ENCODE data around the gene RGS9.
"Not testable (repeated sequence)": the region's sequence is repeated elsewhere in the genome, so short reads cannot be mapped to it uniquely, and the experiment has no call there.

The RGS9 gene

GRCh38 chr17:65156835-65157565 is 19.8 kb downstream of the RGS9 start:
- DNase-seq (ENCODE audit: low spot score) = no peak

DNA sequence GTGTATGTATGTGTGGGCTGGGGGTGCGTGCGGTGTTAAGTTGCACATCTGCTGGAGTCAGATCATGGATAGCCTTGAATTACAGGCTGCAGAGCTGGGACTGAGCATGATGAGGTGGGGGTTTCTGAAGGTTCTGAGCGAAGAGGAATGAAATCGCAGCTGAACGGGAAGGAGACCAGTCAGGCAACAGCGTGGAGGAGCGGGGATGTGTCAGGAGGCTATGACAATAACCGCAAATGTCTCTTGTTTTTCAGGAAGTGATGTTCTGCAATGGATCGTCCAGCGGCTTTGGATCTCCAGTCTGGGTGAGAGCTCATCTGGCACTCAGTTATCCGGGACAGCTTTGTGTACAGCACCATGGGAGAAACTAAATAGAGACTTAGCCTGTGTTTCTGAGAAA is 20.9 kb downstream of the RGS9 start:
- DNase-seq (ENCODE audit: low spot score) = no peak

DNA sequence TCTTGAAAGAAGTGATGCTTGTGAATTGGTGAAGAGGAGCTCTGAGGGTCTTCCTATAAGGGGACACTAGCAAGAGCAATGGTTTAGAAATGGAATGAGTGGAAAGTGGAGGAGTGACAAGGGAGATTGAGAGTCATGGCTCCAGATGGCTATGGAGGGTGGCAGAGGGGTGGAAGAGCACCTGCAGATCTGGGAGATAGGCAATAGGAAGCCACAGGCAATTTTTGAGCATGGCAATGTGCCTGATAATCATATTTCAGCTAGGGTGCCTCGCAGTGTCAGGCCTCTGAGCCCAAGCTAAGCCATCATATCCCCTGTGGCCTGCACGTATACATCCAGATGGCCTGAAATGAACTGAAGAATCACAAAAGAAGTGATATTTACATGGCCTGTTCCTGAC is 21.5 kb downstream of the RGS9 start:
- no peak for DNase-seq (ENCODE audit: low spot score)

DNA sequence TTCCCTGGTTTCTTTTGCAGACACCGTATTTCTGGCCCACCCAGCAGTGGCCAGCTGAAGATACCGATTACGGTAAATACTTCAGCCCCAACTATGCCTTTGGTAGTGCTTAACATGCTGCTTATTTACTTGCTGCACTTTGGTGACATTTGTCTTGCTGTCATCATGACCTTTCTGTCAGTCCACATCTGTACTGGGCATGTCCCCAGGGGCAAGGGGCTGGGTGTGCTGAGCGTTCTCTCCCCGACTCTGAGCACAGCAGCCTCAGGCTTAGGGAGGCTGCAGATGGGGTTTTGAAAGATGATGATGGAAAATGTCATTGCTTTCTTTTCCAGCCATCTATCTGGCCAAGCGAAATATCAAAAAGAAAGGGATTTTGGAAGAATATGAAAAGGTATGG is 23.3 kb downstream of the RGS9 start:
- DNase-seq (ENCODE audit: low spot score) = no peak

GRCh38 chr17:65163990-65164495 is 26.9 kb downstream of the RGS9 start:
- no peak for DNase-seq (ENCODE audit: low spot score)

DNA sequence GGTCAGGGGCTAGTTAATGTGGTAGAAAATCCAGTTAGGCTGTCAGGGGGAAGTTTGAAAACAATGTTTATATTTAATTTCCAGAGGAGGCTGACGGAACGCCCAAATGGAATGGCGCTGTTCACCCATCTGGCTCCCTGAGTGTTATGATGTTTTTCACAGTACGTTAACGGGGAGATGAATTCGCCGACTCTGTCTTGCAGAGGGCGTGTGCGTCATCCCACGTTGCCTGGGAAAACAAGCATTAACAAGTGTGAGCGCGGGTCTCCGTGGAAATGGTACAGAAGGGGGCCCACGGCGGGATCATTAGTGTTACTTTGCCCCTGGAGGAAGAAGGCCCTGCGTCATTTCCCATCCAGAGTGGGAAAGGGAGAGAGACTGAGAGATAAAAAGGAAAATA is 29.6 kb downstream of the RGS9 start:
- DNase-seq (ENCODE audit: low spot score) = no peak

- no peak for DNase-seq (ENCODE audit: low spot score)
These were observed 30.4 kb downstream of the RGS9 start for GRCh38 chr17:65167566-65167965.

DNA sequence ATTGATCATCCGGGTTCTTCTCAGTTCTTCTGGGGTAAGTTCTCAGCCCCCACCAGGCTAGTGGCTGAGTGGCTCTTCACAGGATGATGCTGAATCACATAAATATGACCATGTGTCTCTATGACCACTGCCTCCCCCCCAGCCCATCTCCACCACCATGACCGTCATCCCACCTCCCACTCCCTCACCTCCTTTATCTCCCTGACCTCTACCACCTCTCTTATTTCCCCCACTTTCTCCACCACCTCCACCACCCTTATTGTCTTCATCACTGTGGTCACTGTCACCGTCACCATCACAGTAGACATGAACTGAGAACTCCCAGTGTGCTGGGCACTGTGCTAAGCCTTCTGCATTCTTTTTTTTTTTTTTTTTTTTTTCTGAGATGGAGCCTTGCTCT is 32.5 kb downstream of the RGS9 start:
- DNase-seq (ENCODE audit: low spot score) = no peak

DNA sequence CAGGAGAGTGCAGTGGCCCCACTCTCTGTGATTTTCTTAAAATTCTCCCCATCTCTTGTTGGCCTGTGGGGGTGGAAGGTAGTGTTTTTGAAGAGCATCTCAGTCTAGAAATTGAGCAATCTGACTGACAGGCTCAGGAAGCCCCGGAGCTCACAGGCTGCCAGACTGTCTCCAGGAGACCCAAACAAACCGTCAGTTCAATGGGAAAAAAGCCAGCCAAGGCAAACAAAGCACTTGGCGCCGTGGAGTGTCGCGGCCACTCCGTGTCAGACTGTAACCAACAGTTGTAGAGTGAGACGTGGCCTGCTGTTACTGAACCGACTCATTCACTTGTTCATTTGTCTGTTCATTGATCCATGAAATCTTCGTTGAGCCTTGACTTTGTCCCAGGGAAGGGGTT is 33.7 kb downstream of the RGS9 start:
- DNase-seq (ENCODE audit: low spot score) = no peak

- no peak for DNase-seq (ENCODE audit: low spot score)
These were observed 34.6 kb downstream of the RGS9 start for GRCh38 chr17:65171752-65172151.

GRCh38 chr17:65172496-65173136 is 35.4 kb downstream of the RGS9 start:
- no peak for DNase-seq (ENCODE audit: low spot score)

DNA sequence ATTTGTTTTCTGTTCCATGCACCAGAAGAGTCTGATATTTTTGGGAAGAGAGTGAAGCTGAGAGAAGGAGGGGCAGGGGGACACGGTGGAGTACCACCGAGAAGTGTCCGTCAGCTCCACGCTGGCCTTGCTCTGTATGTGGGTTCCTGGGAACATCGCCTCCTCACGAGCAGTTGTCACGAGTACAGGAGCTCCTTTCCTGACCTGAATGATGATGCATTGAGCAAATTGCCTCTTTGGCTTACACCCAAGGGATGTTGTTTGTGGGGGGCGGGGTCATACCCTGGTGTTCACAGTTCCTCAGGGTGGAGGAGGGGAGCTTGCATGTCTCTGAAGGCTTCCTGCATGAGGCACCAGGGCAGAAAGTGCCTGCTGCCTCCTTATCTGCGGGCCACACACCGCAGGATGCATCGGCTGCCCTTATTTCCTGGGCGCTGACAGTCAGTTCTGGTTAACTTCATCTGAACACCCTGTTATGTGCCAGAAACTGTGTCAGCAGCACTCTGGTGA is 36.2 kb downstream of the RGS9 start:
- DNase-seq (ENCODE audit: low spot score) = no peak

GRCh38 chr17:65173976-65174683 is 37.0 kb downstream of the RGS9 start:
- no peak for DNase-seq (ENCODE audit: low spot score)

DNA sequence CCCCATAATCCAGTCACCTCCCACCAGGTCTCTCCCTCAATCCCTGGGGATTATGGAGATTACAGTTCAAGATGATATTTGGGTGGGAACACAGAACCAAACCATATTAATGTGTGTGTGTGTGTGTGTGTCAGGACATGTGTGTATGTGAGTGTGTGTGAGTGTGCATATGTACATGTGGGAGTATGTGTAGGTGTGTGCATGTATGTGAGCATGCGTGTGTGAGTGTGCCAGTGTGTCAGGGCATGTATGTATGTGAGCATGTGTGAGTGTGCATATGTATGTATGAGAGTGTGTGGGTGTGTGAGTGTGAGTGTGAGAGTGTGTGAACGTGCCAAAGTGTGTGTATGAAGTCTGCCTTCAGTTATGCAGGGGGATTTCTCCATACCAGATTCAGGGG is 37.8 kb downstream of the RGS9 start:
- DNase-seq (ENCODE audit: low spot score) = no peak

DNA sequence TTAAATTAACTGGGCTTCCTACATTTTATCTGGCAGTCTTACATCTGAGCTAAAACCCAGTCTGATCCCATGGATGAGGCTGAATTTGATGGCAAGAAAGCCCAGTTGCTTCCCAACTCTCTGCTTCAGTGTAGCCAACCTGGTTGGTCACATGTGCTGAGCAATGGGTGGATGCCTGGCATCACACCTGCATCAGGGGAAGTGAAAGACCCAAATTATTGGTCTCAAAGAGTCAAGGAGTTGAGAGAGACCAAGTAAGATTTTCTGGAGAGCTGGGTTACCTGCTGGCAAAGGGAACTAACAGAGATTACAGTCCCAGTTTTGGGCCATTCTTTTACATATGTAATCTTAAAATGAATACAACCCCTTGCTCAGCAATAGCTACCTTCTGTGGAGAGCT is 38.8 kb downstream of the RGS9 start:
- DNase-seq (ENCODE audit: low spot score) = no peak

- no peak for DNase-seq (ENCODE audit: low spot score)
These were observed 39.7 kb downstream of the RGS9 start for GRCh38 chr17:65176646-65177409.

GRCh38 chr17:65177901-65178300 is 40.7 kb downstream of the RGS9 start:
- no peak for DNase-seq (ENCODE audit: low spot score)

GRCh38 chr17:65180276-65180675 is 43.1 kb downstream of the RGS9 start:
- DNase-seq (ENCODE audit: low spot score) = not testable (repeated sequence)

- DNase-seq (ENCODE audit: low spot score) = not testable (repeated sequence)
These were observed 43.6 kb downstream of the RGS9 start for GRCh38 chr17:65180752-65181236.

DNA sequence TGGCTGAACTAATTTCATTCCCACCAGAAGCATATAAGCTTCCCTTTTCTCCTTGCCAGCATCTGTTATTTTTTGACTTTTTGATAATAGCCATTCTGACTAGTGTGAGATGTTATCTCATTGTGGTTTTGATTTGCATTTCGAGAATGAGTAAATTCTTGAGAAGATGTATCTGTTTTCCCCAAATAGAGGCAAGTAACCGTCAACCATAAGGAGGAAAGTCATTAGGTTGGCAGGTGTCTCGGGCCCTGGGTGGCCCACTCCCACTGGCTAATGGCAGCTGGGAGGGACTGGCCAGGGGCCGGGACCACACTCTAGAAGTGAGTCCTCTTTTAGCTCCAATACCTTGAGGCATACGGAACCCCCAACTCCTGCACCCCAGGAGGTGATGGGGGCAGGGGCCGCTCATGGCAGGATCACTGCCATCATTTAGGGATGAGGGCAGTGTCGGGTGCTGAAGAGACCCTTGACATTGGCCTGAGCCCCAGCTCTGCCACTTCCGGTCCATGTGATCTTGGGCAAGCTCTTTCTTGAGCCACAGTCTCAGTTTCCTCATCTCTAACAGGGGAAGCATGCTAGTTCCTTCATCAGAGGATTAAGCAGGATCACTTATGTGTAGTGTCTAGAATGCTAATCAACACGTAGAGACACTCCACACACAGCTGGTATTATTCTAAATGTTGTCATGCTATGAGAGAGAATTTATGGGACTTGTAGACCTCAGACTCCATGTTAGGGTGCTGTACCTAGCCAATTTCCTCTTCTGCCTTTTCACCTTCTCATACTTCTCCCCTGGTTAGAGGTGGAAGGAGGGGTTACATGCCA is 44.3 kb downstream of the RGS9 start:
- DNase-seq (ENCODE audit: low spot score) = no peak

DNA sequence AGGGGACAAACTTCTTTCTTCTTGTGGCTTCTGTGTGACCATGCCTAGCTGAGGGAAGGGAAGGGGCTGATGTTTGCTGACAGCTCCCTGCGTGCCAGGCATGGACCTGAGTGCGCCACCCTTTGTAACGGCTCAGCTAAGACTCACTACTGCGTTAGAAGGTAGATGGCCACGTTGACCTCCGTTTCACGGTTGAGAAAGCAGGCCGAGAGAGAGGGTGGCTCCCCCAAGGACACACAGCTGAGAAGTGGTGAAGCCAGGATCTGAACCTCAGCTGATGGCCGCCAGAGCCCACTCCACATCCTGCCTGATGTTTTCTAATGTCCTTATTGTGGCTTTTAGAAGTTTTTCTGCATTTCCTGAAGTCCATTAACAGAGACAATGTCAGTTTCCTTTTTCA is 45.1 kb downstream of the RGS9 start:
- DNase-seq (ENCODE audit: low spot score) = no peak
